SKM-1 (cell line): ENCODE data around the gene ITGB4.
"Not testable (repeated sequence)": the region's sequence is repeated elsewhere in the genome, so short reads cannot be mapped to it uniquely, and the experiment has no call there.

Source experiments
- DNase-seq: peaks from one replicate; lab custom pipeline; 2025; ENCODE audit not compliant: unreplicated experiment; lab: John Stamatoyannopoulos, UW

Gene ITGB4

GRCh38 chr17:75769536-75769935, 48.3 kb downstream of the ITGB4 start:
- DNase-seq: no peak

- no peak for DNase-seq
Measured at GRCh38 chr17:75771334-75772281, 50.3 kb downstream of the ITGB4 start.

- DNase-seq: no peak
Measured at GRCh38 chr17:75773121-75773807, 52.0 kb downstream of the ITGB4 start.

GRCh38 chr17:75773808-75774470, 52.7 kb downstream of the ITGB4 start:
- no peak for DNase-seq

- DNase-seq: no peak
Measured at GRCh38 chr17:75774471-75774990, 53.3 kb downstream of the ITGB4 start.

DNA sequence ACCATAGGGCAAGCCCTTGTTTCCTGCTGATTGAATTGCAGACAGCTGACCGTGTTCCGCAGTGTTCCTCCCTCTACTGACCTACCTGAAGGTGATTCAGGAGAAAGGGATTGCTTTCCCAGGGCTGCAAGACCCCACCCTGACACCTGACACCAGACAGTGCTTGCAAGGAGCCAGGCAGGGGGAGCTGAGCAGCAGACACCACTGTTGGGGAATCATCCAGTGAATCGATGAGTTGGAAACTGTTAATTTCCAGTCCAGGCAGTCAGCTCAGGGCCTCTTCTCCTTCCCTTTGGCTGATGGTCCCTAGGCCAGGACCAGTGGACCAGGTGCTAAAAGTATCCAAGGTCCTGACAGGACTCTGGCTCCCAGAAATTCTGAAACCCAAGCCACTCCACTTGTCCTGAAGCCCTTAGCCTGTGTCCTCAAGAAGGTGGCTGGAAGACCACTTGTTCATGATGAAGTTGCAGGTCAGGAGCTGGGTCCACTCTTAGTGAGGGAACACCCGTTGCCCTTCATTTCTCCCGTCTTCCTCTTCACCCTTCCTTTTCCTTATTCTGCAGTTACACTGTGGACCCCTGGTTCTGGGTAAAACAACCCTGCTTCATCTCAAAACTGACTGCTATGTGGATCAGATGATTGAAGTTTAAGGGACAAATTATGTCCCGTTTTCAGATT, 53.9 kb downstream of the ITGB4 start:
- no peak for DNase-seq

GRCh38 chr17:75776386-75777295, 55.4 kb downstream of the ITGB4 start:
- DNase-seq: no peak

DNA sequence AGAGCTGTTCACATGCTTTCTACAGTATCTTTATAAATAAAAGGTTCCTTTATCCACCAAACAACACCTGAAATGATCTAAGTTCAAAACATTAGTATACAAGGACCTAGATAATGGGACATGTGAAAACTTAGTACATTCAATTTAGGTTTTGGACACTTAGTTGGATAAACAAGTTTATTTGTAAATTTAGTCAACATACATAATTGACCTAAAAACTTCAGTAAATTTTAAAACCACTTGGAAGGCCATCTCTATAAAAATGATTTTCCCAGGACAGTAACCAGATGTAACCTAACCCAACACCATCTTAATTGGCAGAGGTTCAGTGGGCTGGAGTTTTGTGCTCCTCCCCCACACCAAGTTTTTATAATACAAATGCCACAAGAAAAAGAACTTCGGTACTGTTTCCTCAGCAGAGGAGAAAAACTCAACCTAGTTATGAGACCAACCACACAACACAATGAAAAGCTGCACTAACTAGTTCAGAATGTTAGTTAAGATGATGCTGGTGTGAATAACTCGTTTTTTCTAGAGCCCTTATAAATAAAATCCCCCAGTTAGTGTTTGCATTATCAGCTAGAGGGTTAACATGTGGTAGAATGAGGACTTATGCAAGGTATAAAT, 56.1 kb downstream of the ITGB4 start:
- no peak for DNase-seq

- DNase-seq: not testable (repeated sequence)
Measured at GRCh38 chr17:75778066-75778860, 57.0 kb downstream of the ITGB4 start.

DNA sequence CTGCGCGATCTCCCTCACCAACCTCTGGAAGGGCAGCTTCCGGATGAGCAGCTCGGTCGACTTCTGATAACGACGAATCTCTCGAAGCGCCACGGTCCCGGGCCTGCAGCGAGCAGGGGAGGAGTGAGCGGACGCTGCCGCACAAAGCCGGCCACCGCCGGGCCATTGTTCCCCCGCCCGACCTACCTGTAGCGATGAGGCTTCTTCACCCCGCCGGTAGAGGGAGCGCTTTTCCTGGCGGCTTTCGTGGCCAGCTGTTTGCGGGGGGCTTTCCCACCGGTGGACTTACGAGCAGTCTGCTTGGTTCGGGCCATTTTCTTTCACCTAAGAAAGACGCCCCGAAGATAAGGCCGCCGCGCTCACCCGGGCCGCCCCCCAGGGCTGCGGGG, 57.6 kb downstream of the ITGB4 start:
- no peak for DNase-seq

GRCh38 chr17:75779250-75779986, 58.2 kb downstream of the ITGB4 start:
- peak; percentile 98 for DNase-seq

GRCh38 chr17:75779987-75780889, 59.0 kb downstream of the ITGB4 start:
- no peak for DNase-seq

- DNase-seq: peak; percentile 83
Measured at GRCh38 chr17:75783069-75783783, 62.0 kb downstream of the ITGB4 start.

DNA sequence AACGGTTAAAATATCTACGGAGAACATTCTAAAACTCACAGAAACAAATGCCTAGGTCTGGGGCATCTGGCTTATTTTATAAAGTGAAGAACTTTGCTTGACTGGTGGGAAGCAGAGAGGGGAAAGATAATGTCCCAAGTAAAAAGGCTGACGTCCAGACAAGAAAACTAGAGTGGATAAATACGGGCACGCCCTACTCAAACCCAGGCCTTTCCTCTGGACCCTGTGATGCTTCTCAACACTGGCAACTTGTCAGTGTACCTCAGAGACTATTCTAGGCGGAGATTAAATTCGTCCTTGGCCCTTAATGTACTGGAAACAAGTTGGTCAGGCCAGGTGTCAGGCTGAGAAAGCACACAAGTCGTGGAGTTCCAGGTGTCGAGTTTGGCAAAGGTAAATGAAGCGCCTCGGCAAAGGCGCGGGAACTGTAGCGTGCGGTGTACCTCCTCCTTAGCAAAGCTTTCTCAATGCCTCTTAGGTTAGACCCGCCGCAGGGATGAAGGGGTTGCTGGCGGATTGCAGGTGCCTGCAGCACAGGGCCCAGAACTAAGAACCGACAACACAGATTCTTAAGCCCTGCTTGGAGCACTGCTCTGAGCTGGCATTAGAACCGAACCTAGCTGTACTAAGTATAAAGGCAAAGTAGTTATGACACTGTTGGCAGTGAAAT, 62.7 kb downstream of the ITGB4 start:
- DNase-seq: no peak

DNA sequence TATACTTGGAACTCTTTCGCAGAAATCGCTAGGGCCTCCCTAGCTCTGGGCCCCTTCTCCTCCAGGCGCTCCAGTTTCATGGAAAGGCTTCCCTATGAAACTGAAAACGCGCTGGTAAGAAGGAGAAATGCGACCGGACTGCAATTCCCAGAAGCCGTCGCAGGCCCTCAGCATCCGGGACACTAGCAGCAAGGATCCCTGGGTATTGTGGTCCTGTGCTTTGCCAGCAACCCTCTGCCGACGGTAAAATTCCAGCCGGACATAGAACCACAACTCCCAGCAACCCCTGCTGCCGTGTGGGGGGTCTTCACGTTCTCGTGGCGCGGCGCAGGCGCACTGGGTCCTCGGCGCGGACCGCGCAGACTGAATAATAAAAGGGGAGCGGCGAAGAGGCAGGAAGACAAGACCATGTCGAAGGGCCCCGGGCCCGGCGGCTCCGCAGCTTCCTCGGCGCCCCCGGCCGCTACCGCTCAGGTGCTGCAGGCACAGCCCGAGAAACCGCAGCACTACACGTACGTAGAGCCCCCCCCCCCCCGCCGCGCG, 63.3 kb downstream of the ITGB4 start, which contains the start of gene UNK:
Gene UNK, plus strand, starts transcription at position 334 of the 543 bp plus-strand sequence. Its CDS starts 75 bp downstream, at position 409.
- DNase-seq: peak; percentile 95
